ENCODE data around the gene PHF5A. TPM values are rescaled to one million over a fixed set of nuclear protein-coding genes. Genes with fewer than 3 reads are reported as not detected.

PHF5A gene
- total RNA-seq, 1 experiment from 2014 or later, result 115 TPM

- Histone ChIP-seq H3K27me3 (ENCODE audit: control insufficient read depth, insufficient read depth, low read length) (no peaks in the 10 kb centered on the region), H3K4me3 (ENCODE audit: insufficient read depth, low read depth, low read length) (no peak overlapping the region), H3K36me3 (replicated peaks; ENCODE audit: control insufficient read depth, insufficient read depth, low read length) (peaks cover 8% of the 10 kb centered on the region)
- no peak for DNase-seq
Measured at GRCh38 chr22:41500303-41500702, 31.8 kb upstream of the PHF5A start.

- no peak for DNase-seq
- Histone ChIP-seq H3K36me3 (replicated peaks; ENCODE audit: control insufficient read depth, insufficient read depth, low read length) (peaks cover 8% of the 10 kb centered on the region), H3K27me3 (ENCODE audit: control insufficient read depth, insufficient read depth, low read length) (no peaks in the 10 kb centered on the region), H3K4me3 (ENCODE audit: insufficient read depth, low read depth, low read length) (no peak overlapping the region)
Measured at GRCh38 chr22:41499624-41500280, 31.3 kb upstream of the PHF5A start.

GRCh38 chr22:41498303-41498835 is 29.9 kb upstream of the PHF5A start:
- DNase-seq, result no peak
- H3K36me3 ChIP-seq (replicated peaks; ENCODE audit: control insufficient read depth, insufficient read depth, low read length), result peaks cover 8% of the 10 kb centered on the region

GRCh38 chr22:41491374-41492100 is 23.0 kb upstream of the PHF5A start:
- Histone ChIP-seq H3K4me3 (ENCODE audit: insufficient read depth, low read depth, low read length) (no peak overlapping the region), H3K27me3 (ENCODE audit: control insufficient read depth, insufficient read depth, low read length) (no peaks in the 10 kb centered on the region), H3K36me3 (replicated peaks; ENCODE audit: control insufficient read depth, insufficient read depth, low read length) (no peaks in the 10 kb centered on the region)
- no peak for DNase-seq

More at GRCh38 chr22:41498303-41498835, 29.9 kb upstream of the PHF5A start:
- Histone ChIP-seq H3K27me3 (ENCODE audit: control insufficient read depth, insufficient read depth, low read length) (no peaks in the 10 kb centered on the region), H3K4me3 (ENCODE audit: insufficient read depth, low read depth, low read length) (no peak overlapping the region)

DNA sequence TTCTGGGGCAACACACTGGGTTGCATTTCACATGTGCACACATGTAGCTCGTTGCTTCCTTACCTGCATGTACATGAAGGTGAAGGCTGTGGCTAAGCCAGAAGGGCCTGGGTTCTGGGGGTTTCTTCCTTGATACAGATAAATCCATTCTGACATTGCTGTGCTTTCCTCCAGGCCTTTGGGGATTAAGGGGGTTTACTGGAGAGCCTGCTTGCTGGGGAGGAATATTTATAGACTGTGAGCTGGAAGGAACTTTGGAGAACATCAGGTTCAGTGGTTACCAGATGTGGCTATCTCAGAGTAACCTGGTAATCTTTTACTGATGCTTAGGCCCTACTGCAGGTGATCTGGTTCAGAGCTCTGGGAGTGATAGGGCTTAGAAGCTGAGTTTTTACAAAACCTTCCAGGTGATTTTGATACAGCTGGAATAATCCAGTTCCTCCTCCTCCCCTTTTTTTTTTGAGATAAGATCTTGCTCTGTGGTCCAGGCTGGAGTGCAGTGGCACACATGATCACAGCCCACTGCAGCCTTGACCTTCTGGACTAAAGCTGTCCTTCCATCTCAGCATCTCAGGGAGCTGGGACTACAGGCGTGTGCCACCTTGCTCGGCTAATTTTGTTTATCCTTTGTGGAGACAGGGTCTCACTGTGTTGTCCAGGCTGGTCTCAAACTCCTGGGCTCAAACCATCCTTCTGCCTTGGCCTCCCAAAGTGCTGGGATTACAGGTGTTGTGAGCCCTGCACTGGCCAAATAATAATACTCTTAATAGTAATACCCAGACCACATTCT is 20.3 kb upstream of the PHF5A start:
- Histone ChIP-seq H3K27me3 (ENCODE audit: control insufficient read depth, insufficient read depth, low read length) (no peaks in the 10 kb centered on the region), H3K4me3 (ENCODE audit: insufficient read depth, low read depth, low read length) (no peak overlapping the region), H3K36me3 (replicated peaks; ENCODE audit: control insufficient read depth, insufficient read depth, low read length) (no peaks in the 10 kb centered on the region)
- no peak for DNase-seq

DNA sequence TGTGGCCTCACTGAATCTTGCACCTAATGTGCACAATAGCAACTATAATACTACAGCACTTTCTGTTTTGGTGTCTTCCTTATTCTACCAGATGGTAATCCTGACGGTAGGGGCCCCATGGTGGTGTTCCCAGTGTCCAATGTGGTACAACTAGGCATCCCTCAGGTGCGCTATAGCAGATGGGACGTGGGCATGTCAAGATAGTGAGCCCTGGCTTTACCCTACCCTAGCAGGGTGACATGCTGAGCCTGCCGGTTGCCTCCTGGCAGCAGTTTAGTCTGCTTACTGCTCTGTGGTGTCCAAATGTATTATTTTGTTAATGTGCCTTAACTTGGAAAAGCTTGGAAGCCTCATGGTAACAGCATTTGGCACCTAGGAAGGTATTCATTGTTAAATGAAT is 19.6 kb upstream of the PHF5A start:
- Histone ChIP-seq H3K36me3 (replicated peaks; ENCODE audit: control insufficient read depth, insufficient read depth, low read length) (no peaks in the 10 kb centered on the region), H3K27me3 (ENCODE audit: control insufficient read depth, insufficient read depth, low read length) (no peaks in the 10 kb centered on the region), H3K4me3 (ENCODE audit: insufficient read depth, low read depth, low read length) (no peak overlapping the region)
- no peak for DNase-seq

DNA sequence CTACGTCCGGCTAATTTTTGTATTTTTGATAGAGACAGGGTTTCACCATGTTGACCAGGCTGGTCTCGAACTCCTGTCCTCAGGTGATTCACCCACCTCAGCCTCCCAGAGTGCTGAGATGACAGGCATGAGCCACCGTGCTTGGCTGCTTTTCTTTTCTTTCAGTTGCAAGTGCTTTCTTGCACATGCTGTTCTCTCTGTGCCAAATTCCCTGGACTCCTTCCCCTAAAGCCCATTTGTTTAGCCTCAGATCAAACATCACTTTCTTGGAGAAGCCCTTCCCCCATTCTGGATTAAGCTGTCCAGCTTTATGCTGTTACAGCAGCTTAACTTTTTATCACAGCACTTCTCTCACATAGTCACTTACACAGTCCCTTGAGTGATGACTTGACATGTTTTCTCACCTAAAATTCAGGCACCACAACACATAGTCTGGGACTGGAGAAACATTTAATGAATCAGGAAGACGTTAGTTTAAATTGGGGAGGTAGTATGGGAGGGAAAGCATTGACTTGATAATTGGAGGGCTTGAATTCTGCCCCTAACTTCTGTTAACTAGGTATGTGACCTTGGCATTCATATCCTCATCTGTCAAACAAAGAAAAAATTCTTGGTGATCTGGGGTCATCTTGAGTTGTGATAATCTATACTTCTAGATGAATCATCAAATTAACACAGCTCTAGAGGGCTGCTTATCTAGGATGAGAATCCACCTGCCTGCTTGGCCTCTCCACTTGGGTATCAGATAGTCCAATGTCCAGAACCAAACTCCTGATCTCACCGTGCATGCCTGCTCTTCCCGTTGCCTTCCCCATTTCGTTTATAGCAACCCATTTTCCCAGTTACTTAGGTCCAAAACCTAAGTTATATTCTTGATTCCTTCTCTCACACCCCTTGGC is 18.8 kb upstream of the PHF5A start:
- H3K27me3 ChIP-seq (ENCODE audit: control insufficient read depth, insufficient read depth, low read length), result no peaks in the 10 kb centered on the region
- H3K4me3 ChIP-seq (ENCODE audit: insufficient read depth, low read depth, low read length), result no peak overlapping the region
- DNase-seq, result no peak
- no peaks in the 10 kb centered on the region for H3K36me3 ChIP-seq (replicated peaks; ENCODE audit: control insufficient read depth, insufficient read depth, low read length)

GRCh38 chr22:41485033-41485432 is 16.5 kb upstream of the PHF5A start:
- no peaks in the 10 kb centered on the region for H3K36me3 ChIP-seq (replicated peaks; ENCODE audit: control insufficient read depth, insufficient read depth, low read length)
- DNase-seq, result no peak
- no peak overlapping the region for H3K4me3 ChIP-seq (ENCODE audit: insufficient read depth, low read depth, low read length)
- H3K27me3 ChIP-seq (ENCODE audit: control insufficient read depth, insufficient read depth, low read length), result no peaks in the 10 kb centered on the region

DNA sequence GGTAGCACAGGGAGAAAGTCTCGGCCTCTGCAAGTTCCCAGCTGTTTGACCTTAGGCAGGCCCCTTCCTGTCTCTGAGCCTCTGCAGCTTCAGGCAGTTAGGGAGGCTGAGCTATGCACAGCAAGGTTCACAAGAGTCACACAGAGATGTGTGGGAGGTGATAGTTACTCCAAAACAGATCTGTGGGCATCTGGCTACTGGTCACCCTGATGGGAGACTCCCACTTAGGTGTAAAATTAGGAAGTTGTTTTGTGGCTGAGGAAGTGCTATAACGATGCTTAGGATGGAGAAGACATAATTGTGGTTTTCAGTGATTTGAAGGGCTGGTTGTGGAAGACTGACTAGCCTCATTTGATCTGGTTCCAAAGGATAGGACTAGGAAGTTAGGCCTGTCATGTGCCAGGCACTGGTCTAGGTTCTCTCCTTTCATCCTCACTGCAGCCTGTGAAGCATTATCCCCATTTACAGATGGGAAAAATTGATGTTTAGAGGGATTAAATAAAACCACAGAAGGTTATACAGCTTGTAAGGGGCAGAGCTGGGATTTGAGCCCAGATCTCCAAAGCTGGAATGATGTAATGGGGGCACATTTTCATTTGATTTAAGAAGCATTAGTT is 13.9 kb upstream of the PHF5A start:
- no peak for DNase-seq
- Histone ChIP-seq H3K36me3 (replicated peaks; ENCODE audit: control insufficient read depth, insufficient read depth, low read length) (no peaks in the 10 kb centered on the region), H3K4me3 (ENCODE audit: insufficient read depth, low read depth, low read length) (no peak overlapping the region)

DNA sequence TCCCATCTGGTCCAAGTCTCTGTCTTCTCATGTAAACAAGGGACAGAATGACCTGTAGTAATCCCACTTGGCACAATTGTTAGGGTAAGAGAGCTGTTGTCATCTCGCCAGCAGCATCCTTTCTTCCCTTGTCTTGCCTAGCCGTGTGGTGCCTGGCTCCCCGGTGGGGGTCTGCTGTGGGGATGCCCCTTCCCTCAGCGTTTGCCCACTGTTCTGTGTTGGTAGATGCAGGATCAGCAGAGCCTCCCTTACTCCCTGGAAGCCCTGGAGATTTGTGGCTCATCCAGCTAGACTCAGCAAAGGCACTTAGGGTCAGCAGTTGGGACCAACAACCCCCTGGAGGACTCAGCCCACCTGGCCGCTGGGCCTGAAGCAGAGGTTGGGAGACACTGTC is 13.4 kb upstream of the PHF5A start:
- Histone ChIP-seq H3K36me3 (replicated peaks; ENCODE audit: control insufficient read depth, insufficient read depth, low read length) (no peaks in the 10 kb centered on the region), H3K4me3 (ENCODE audit: insufficient read depth, low read depth, low read length) (no peak overlapping the region), H3K27me3 (ENCODE audit: control insufficient read depth, insufficient read depth, low read length) (no peaks in the 10 kb centered on the region)
- DNase-seq, result peak; percentile 76

More for the DNA sequence above, 13.9 kb upstream of the PHF5A start:
- no peaks in the 10 kb centered on the region for H3K27me3 ChIP-seq (ENCODE audit: control insufficient read depth, insufficient read depth, low read length)

GRCh38 chr22:41481131-41481830 is 12.8 kb upstream of the PHF5A start:
- Histone ChIP-seq H3K4me3 (ENCODE audit: insufficient read depth, low read depth, low read length) (no peak overlapping the region), H3K27me3 (ENCODE audit: control insufficient read depth, insufficient read depth, low read length) (no peaks in the 10 kb centered on the region), H3K36me3 (replicated peaks; ENCODE audit: control insufficient read depth, insufficient read depth, low read length) (no peaks in the 10 kb centered on the region)
- DNase-seq, result no peak

- no peak for DNase-seq
- no peak overlapping the region for H3K4me3 ChIP-seq (ENCODE audit: insufficient read depth, low read depth, low read length)
- H3K36me3 ChIP-seq (replicated peaks; ENCODE audit: control insufficient read depth, insufficient read depth, low read length), result no peaks in the 10 kb centered on the region
- no peaks in the 10 kb centered on the region for H3K27me3 ChIP-seq (ENCODE audit: control insufficient read depth, insufficient read depth, low read length)
Measured at GRCh38 chr22:41480397-41480735, 11.9 kb upstream of the PHF5A start.

DNA sequence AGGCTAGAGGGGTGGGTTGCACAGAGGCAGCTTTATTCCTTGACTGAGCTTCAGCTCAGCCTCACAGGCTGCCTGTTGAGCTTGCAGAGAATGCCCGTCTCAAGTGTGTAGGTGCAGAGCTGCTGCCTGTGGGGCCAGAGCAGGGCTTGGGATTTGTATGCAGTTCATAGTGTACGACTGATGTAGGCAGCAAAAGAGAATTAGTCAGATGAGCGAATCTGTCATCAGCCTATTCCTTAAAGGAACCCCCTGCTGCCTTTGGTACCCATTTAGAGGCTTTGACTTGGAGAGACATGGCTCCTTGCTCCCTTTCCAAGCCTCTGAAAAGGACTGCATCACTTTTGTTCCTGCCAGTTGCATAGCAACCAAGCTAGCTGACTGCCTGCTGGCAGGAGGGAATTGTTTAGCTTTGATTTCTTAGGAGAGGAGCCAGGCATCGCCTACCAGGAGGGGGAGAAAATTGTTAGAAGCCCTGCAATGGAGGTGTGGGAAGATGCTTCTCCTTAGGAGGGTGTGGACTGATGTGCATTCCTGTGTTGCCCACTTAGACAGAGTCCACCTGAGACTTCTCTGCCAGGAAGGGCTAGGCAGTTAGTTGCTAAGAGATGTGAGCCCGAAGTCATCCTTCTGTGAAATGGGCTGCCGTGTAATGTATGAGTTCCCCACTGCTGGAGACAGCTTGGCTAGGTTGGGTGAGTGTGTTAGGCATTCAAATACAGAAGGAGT is 11.3 kb upstream of the PHF5A start:
- Histone ChIP-seq H3K36me3 (replicated peaks; ENCODE audit: control insufficient read depth, insufficient read depth, low read length) (no peaks in the 10 kb centered on the region), H3K4me3 (ENCODE audit: insufficient read depth, low read depth, low read length) (no peak overlapping the region), H3K27me3 (ENCODE audit: control insufficient read depth, insufficient read depth, low read length) (no peaks in the 10 kb centered on the region)
- DNase-seq, result peak; percentile 82
